Measurements from ENCODE around the gene ZNF564.
"Not testable (repeated sequence)": the region's sequence is repeated elsewhere in the genome, so short reads cannot be mapped to it uniquely, and the experiment has no call there.

The ZNF564 gene

DNA sequence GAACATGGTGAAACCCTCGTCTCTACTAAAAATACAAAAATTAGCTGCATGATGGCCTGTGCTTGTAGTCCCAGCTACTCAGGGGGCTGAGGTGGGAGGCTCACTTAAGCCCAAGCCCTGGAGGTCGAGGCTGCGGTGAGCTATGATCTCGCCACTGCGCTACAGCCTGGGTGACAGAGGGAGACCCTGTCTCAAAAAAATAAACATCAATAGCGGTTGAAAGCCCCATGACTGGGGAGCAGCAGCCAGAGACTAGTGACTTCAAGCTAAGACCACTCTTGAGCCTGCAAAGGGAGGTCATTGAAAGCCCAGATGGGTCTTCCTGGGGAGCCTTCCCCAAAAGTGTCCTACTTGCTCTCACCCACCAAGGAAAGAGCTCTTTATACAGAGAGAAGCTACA is 54.8 kb downstream of the ZNF564 start:
- Histone ChIP-seq H3K36me3 (ENCODE audit: control insufficient read depth in 1 of 2, insufficient read depth in 2 of 2, low read length in 2 of 2) (no peaks in the 10 kb centered on the region), H3K27me3 (ENCODE audit: low read depth, low read length) (no peaks in the 10 kb centered on the region), H3K4me1 (ENCODE audit: control insufficient read depth in 1 of 2, insufficient read depth in 2 of 2, low read length in 2 of 2) (peaks cover 0 to 5% of the 10 kb centered on the region in 2 donors), H3K4me3 (ENCODE audit: low read depth in 1 of 2, low read length in 2 of 2) (no peak overlapping the region), H3K27ac (ENCODE audit: low read length) (no peak overlapping the region), H3K9me3 (ENCODE audit: control insufficient read depth in 1 of 2, low read length in 2 of 2) (no peaks in the 10 kb centered on the region)

DNA sequence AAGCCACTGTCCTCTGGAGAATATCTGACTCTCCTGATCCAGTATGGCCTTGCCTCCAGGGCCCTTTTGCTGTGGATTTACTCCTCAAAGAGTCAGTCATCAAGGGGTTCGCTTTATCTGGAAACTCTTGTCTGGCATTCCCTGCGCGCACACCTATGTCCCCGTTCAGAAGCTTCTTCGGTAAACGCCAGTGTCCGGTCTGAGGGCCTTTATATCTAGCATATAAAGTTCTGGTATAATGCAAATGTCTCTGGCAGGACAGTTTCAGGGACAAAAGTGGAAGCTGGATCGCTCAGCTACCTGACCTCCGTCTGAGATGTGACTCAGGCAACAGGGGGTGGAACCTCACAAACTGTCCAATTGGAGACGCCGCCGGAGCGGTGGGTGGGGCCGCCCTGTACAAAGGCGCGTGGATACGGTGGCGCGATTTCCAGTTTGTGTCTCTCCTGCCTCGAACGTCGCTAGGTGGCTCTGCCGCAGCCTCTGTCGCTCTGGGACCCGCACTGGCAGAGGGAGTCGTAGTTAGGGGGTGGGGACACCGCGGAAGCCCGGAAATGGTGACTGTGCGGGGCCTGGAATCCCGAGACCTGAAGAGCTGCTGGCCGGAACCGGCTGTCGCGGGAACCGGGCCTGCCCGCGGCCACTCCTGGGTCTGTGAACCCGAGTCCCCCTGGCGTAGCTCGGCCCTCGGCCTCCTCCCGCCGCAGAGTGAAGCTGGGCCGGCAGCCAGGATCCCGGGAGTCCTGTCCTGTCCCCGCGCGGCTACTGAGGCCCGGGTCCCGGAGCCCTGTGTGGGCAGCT is 56.1 kb downstream of the ZNF564 start:
- no peaks in the 10 kb centered on the region for H3K27me3 ChIP-seq (ENCODE audit: low read depth, low read length)
- H3K9me3 ChIP-seq (ENCODE audit: control insufficient read depth in 1 of 2, low read length in 2 of 2): no peaks in the 10 kb centered on the region
- H3K4me3 ChIP-seq (ENCODE audit: low read depth in 1 of 2, low read length in 2 of 2): peak overlapping the region; percentile 75
- peak overlapping the region; percentile 73 for H3K27ac ChIP-seq (ENCODE audit: low read length)
- H3K36me3 ChIP-seq (ENCODE audit: control insufficient read depth in 1 of 2, insufficient read depth in 2 of 2, low read length in 2 of 2): no peaks in the 10 kb centered on the region
- H3K4me1 ChIP-seq (ENCODE audit: control insufficient read depth in 1 of 2, insufficient read depth in 2 of 2, low read length in 2 of 2): peaks cover 0 to 5% of the 10 kb centered on the region in 2 donors

DNA sequence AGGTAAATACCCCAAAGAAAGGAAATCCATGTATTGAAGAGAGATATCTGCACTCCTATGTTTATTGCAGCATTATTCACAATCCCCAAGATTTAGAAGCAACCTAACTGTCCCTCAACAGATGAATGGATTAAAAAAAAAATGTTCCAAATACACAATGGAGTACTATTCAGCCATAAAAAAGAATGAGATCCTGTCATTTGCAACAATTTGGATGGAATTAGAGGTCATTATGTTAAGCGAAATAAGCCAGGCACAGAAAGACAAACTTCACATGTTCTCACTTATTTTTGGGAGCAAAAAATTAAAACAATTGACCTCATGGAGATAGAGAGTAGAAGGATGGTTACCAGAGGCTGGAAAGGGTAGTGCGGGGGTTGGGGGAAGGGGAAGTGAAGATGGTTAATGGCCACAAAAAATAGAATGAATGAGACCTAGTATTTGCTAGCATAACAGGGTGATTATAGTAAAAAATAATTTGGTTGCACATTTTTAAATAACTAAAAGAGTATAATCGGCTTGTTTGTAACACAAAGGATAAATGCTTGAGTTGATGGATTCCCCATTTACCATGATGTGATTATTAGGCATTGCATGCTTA is 56.9 kb downstream of the ZNF564 start:
- Histone ChIP-seq H3K4me3 (ENCODE audit: low read depth in 1 of 2, low read length in 2 of 2) (peak overlapping the region; percentile 75), H3K4me1 (ENCODE audit: control insufficient read depth in 1 of 2, insufficient read depth in 2 of 2, low read length in 2 of 2) (peaks cover 0 to 5% of the 10 kb centered on the region in 2 donors), H3K27ac (ENCODE audit: low read length) (peak overlapping the region; percentile 73), H3K36me3 (ENCODE audit: control insufficient read depth in 1 of 2, insufficient read depth in 2 of 2, low read length in 2 of 2) (no peaks in the 10 kb centered on the region), H3K27me3 (ENCODE audit: low read depth, low read length) (no peaks in the 10 kb centered on the region), H3K9me3 (ENCODE audit: control insufficient read depth in 1 of 2, low read length in 2 of 2) (no peaks in the 10 kb centered on the region)

DNA sequence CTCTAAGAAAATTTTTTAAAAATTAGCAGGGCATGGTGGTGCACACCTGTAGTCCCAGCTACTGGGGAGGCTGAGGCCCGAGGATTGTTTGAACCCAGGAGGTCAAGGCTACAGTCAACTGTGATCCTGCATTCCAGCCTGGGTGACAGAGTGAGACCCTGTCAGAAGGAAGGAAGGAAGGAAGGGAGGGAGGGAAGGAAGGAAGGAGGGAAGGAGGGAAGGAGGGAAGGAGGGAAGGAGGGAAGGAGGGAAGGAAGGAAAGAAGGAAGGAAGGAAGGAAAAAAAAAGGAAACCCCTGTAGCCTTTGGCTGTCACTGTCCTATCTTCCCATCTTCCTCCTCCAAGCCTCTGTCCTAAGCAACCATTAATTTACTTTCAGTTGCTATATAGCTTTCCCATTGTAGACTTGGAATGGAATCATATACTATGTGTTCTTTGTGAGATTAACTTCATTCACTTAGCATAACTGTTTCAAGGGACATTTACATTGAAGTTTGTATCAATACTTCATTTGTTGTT is 65.0 kb downstream of the ZNF564 start:
- not testable (repeated sequence) for H3K4me3 ChIP-seq (ENCODE audit: low read depth in 1 of 2, low read length in 2 of 2); H3K27ac ChIP-seq (ENCODE audit: low read length)

DNA sequence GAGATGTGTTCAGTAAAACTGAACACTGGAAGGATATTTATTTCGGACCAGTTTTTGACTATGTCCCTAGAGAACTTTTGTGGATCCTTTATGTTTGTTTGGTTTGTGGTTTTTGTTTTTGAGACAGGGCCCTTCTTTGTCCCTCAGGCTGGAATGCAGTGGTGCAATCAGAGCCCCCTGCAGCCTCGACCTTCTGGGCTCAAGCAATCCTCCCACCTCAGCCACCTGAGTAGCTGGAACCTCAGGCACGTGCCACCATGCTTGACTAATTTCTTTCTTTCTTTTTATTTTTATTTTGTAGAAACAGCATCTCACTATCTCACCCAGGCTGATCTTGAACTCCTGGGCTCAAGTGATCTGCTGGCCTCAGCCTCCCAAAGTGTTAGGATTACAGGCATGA is 65.7 kb downstream of the ZNF564 start:
- no peaks in the 10 kb centered on the region for H3K27me3 ChIP-seq (ENCODE audit: low read depth, low read length)
- peak overlapping the region; percentile 92 to 99 for H3K4me3 ChIP-seq (ENCODE audit: low read depth in 1 of 2, low read length in 2 of 2)
- no peaks in the 10 kb centered on the region for H3K9me3 ChIP-seq (ENCODE audit: control insufficient read depth in 1 of 2, low read length in 2 of 2)
- no peak overlapping the region for H3K27ac ChIP-seq (ENCODE audit: low read length)
- no peaks in the 10 kb centered on the region for H3K36me3 ChIP-seq (ENCODE audit: control insufficient read depth in 1 of 2, insufficient read depth in 2 of 2, low read length in 2 of 2)
- H3K4me1 ChIP-seq (ENCODE audit: control insufficient read depth in 1 of 2, insufficient read depth in 2 of 2, low read length in 2 of 2): peaks cover 0 to 17% of the 10 kb centered on the region in 2 donors

More for the DNA sequence above, 65.0 kb downstream of the ZNF564 start:
- not testable (repeated sequence) for H3K27me3 ChIP-seq (ENCODE audit: low read depth, low read length); H3K9me3 ChIP-seq (ENCODE audit: control insufficient read depth in 1 of 2, low read length in 2 of 2); H3K36me3 ChIP-seq (ENCODE audit: control insufficient read depth in 1 of 2, insufficient read depth in 2 of 2, low read length in 2 of 2)
- H3K4me1 ChIP-seq (ENCODE audit: control insufficient read depth in 1 of 2, insufficient read depth in 2 of 2, low read length in 2 of 2): peaks cover 0 to 17% of the 10 kb centered on the region in 2 donors

DNA sequence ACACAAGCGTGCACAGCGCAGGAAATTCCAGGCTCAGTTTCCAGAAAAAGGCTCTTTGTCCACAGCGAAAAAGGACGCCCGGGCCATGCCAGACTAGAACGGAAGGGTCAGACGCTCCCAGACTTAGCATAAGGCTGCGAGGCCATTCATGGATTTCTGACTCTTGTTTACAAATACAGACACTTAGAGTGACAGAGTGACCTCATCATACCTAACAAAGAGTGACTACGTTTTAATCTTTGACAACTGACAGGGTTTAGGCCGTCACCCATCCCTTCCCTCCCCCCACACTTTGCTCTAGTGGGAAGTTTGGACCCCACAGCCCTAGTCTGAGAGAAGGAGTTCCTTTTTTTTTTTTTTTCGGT is 66.2 kb downstream of the ZNF564 start:
- Histone ChIP-seq H3K36me3 (ENCODE audit: control insufficient read depth in 1 of 2, insufficient read depth in 2 of 2, low read length in 2 of 2) (no peaks in the 10 kb centered on the region), H3K9me3 (ENCODE audit: control insufficient read depth in 1 of 2, low read length in 2 of 2) (no peaks in the 10 kb centered on the region), H3K4me1 (ENCODE audit: control insufficient read depth in 1 of 2, insufficient read depth in 2 of 2, low read length in 2 of 2) (peaks cover 0 to 17% of the 10 kb centered on the region in 2 donors), H3K27me3 (ENCODE audit: low read depth, low read length) (no peaks in the 10 kb centered on the region), H3K4me3 (ENCODE audit: low read depth in 1 of 2, low read length in 2 of 2) (peak overlapping the region; percentile 92 to 99), H3K27ac (ENCODE audit: low read length) (peak overlapping the region; percentile 67)

DNA sequence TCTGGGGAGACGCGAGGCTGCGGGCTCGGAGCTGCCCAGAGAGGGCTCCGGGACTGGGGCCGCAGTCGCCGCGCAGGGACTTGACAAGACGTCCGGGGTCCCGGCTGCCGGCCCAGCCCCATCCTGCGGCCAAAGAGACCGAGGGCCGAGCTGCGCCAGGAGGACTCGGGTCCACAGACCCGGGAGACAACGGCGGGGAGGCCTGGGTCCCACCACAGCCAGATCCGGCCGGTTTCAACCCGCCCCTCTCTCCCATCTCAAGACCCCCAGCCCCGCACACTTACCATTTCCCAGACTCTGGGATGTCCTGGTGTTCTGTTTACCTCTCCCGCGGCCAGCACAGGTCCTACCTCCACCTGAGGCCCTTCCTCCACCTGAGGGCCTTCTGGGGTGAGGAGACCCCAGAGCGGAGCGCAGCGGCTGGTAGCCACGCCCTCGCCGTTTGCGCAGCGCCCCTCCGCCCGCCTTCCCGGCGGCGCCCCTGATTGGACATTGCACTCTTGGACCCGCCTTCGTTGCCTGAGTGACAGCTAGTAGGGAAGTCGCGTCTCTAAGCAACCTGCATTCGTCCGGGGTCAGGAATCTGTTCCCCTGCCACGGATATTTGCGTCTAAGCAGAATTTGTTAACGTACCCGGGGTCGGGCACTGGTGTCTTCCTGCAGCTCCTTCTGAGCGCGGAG is 66.8 kb downstream of the ZNF564 start, which contains the start of gene ZNF709:
ZNF709 (minus strand) TSS at position 446 of the 681 bp plus-strand sequence; CDS start at position 287, 159 bp downstream.
- Histone ChIP-seq H3K27ac (ENCODE audit: low read length) (peak within 1 kb of the TSS; percentile 67), H3K9me3 (ENCODE audit: control insufficient read depth in 1 of 2, low read length in 2 of 2) (no peaks in the 10 kb centered on the region), H3K4me3 (ENCODE audit: low read depth in 1 of 2, low read length in 2 of 2) (peak within 1 kb of the TSS; percentile 92 to 99), H3K36me3 (ENCODE audit: control insufficient read depth in 1 of 2, insufficient read depth in 2 of 2, low read length in 2 of 2) (no peaks in the 10 kb centered on the region), H3K27me3 (ENCODE audit: low read depth, low read length) (no peaks in the 10 kb centered on the region), H3K4me1 (ENCODE audit: control insufficient read depth in 1 of 2, insufficient read depth in 2 of 2, low read length in 2 of 2) (peaks cover 0 to 17% of the 10 kb centered on the region in 2 donors)

DNA sequence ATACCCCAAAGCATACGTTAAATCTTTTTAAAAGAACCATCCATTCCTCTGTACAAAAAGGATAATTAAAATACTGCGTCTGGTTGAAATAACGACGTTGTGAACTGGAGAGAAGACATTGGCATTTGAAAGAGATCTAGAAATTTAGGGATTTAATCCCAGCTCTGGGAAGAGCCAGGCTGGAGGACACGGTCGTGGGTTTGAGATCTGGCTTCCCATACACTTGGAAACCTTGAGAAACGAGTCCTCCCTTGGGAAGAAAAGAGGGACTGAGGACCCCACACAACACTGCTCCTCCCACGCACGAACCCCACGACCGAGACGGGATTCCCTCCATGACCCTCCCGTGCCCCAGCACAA is 67.3 kb downstream of the ZNF564 start:
- Histone ChIP-seq H3K4me3 (ENCODE audit: low read depth in 1 of 2, low read length in 2 of 2) (peak overlapping the region; percentile 92 to 99), H3K27me3 (ENCODE audit: low read depth, low read length) (no peaks in the 10 kb centered on the region), H3K27ac (ENCODE audit: low read length) (no peak overlapping the region), H3K36me3 (ENCODE audit: control insufficient read depth in 1 of 2, insufficient read depth in 2 of 2, low read length in 2 of 2) (no peaks in the 10 kb centered on the region), H3K4me1 (ENCODE audit: control insufficient read depth in 1 of 2, insufficient read depth in 2 of 2, low read length in 2 of 2) (peaks cover 0 to 17% of the 10 kb centered on the region in 2 donors), H3K9me3 (ENCODE audit: control insufficient read depth in 1 of 2, low read length in 2 of 2) (no peaks in the 10 kb centered on the region)

DNA sequence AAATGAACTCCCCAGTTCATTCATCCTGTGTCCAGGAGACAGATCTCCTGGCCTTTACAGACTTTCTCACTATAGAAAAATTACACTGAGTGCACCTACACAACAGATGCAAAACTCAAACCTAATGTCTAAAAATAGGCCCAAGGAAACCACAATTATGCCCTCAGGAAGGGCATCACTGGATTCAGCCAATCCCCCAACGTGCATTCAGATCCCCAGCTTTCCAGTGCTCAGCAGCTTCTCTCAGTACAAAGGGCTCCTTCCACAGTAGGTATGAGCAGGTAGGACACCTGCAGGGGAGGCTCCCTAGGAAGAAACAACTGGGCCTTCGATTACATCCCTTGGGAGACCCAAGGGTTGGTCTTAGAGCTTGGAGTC is 68.8 kb downstream of the ZNF564 start:
- H3K4me1 ChIP-seq (ENCODE audit: control insufficient read depth in 1 of 2, insufficient read depth in 2 of 2, low read length in 2 of 2): peaks cover 0 to 17% of the 10 kb centered on the region in 2 donors
- no peaks in the 10 kb centered on the region for H3K9me3 ChIP-seq (ENCODE audit: control insufficient read depth in 1 of 2, low read length in 2 of 2)
- H3K4me3 ChIP-seq (ENCODE audit: low read depth in 1 of 2, low read length in 2 of 2): no peak overlapping the region
- no peaks in the 10 kb centered on the region for H3K27me3 ChIP-seq (ENCODE audit: low read depth, low read length)
- no peaks in the 10 kb centered on the region for H3K36me3 ChIP-seq (ENCODE audit: control insufficient read depth in 1 of 2, insufficient read depth in 2 of 2, low read length in 2 of 2)
- H3K27ac ChIP-seq (ENCODE audit: low read length): no peak overlapping the region

DNA sequence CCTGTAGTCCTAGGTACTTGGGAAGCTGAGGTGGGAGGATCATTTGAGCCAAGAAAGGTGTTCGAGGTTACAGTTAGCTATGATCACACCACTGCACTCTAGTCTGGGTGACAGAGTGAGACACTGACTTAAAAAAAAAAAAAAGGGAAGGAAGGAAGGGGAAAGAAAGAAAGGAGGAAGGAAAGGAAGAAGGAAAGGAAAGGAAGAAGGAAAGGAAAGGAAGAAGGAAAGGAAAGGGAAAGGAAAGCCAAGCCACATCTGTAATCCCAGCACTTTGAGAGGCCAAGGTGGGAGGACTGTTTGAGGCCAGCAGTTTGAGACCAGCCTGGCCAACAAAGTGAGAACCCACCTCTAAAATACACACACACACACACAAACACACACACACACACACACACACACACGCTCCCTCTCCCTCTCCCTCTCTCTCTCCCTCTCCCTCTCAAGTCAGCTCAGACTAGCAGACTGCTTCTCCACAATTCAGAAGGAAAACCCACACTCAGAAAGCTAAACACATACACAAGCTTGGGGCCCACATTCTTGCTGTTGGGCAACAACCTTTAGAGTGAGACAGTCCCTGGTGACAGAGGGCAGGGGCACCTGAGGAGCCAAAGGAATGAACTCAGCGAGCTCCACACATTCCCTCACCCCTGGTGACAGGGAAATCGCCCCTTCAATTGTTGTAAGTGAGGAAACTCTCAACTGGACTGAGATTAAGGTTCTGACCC is 69.3 kb downstream of the ZNF564 start:
- Histone ChIP-seq H3K36me3 (ENCODE audit: control insufficient read depth in 1 of 2, insufficient read depth in 2 of 2, low read length in 2 of 2) (no peaks in the 10 kb centered on the region), H3K9me3 (ENCODE audit: control insufficient read depth in 1 of 2, low read length in 2 of 2) (no peaks in the 10 kb centered on the region), H3K27me3 (ENCODE audit: low read depth, low read length) (no peaks in the 10 kb centered on the region), H3K27ac (ENCODE audit: low read length) (no peak overlapping the region), H3K4me1 (ENCODE audit: control insufficient read depth in 1 of 2, insufficient read depth in 2 of 2, low read length in 2 of 2) (peaks cover 0 to 17% of the 10 kb centered on the region in 2 donors), H3K4me3 (ENCODE audit: low read depth in 1 of 2, low read length in 2 of 2) (no peak overlapping the region)
